Stimulated activated CD8-positive, alpha-beta memory T cell treated with anti-CD3 and anti-CD28 coated beads, Interleukin-2, amount 100 ng/mL, for 48 hours (primary cell): ENCODE results near the gene EME1.

Source experiments
- DNase-seq, 2 donors: peaks; one replicate each; pipeline ENCODE4 v3.0.0-alpha.2; 2020; ENCODE audit warnings: low read depth in 2 of 2

The EME1 gene

GRCh38 chr17:50363217-50364060 is 9.6 kb upstream of the EME1 start:
- no peak for DNase-seq

GRCh38 chr17:50364061-50364458 is 9.0 kb upstream of the EME1 start:
- no peak for DNase-seq

GRCh38 chr17:50364715-50365114 is 8.3 kb upstream of the EME1 start:
- DNase-seq: no peak

- DNase-seq: no peak
Measured at GRCh38 chr17:50365165-50365564, 7.9 kb upstream of the EME1 start.

- no peak for DNase-seq
Measured at GRCh38 chr17:50365649-50366393, 7.2 kb upstream of the EME1 start.

- no peak for DNase-seq
Measured at GRCh38 chr17:50367401-50367800, 5.6 kb upstream of the EME1 start.

- DNase-seq: no peak
Measured at GRCh38 chr17:50370052-50370451, 3.0 kb upstream of the EME1 start.

- no peak for DNase-seq
Measured at GRCh38 chr17:50371526-50371925, 1.5 kb upstream of the EME1 start.

- no peak for DNase-seq
Measured at GRCh38 chr17:50372222-50372757, 739 bp upstream of the EME1 start.

- no peak for DNase-seq
Measured at GRCh38 chr17:50373705-50374104, 676 bp downstream of the EME1 start.

GRCh38 chr17:50375858-50376538 is 3.0 kb downstream of the EME1 start:
- no peak for DNase-seq

- no peak for DNase-seq
Measured at GRCh38 chr17:50379351-50380132, 6.5 kb downstream of the EME1 start.

- DNase-seq: no peak
Measured at GRCh38 chr17:50380369-50381259, 7.6 kb downstream of the EME1 start.

GRCh38 chr17:50381260-50381815 is 8.3 kb downstream of the EME1 start:
- no peak for DNase-seq

- DNase-seq: no peak
Measured at GRCh38 chr17:50381920-50382319, 8.9 kb downstream of the EME1 start.

- DNase-seq: no peak
Measured at GRCh38 chr17:50382931-50383330, 9.9 kb downstream of the EME1 start.

- DNase-seq: no peak
Measured at GRCh38 chr17:50386510-50386909, 13.5 kb downstream of the EME1 start.

- no peak for DNase-seq
Measured at GRCh38 chr17:50388728-50389127, 15.7 kb downstream of the EME1 start.

GRCh38 chr17:50389534-50389933 is 16.5 kb downstream of the EME1 start:
- DNase-seq: no peak

GRCh38 chr17:50392621-50393020 is 19.6 kb downstream of the EME1 start:
- DNase-seq: no peak
